SK-N-SH (cell line): Measurements from ENCODE around the gene F7.

Experiments used
- CHD2 ChIP-seq: fragments of 150-350 bp; IDR thresholded peaks from 2 replicates; pipeline ENCODE4 v1.6.1; 2018; ENCODE audit warnings: low read length; ENCODE audit not compliant: partially characterized antibody
- CTCF ChIP-seq: fragments of 200-600 bp; sonication (generic); IDR thresholded peaks from 2 replicates; pipeline ENCODE4 v1.6.1; 2017; ENCODE audit warnings: antibody characterized with exemption, mild to moderate bottlenecking, moderate library complexity
- EP300 ChIP-seq, 2 experiments: IDR thresholded peaks; 2 replicates each; pipeline versions ENCODE4 v1.4.0 to v1.6.1; 2012; ENCODE audit warnings: borderline replicate concordance in 1 of 2, low read depth in 1 of 2, low read length in 1 of 2
- GABPA ChIP-seq: IDR thresholded peaks from 2 replicates; pipeline ENCODE4 v1.4.0; 2012; ENCODE audit warnings: low read depth, mild to moderate bottlenecking
- MXI1 ChIP-seq: IDR thresholded peaks from 2 replicates; pipeline ENCODE4 v1.6.1; 2012; ENCODE audit warnings: mild to moderate bottlenecking, low read depth, low read length, improper control_type of control experiment
- SMC3 ChIP-seq: IDR thresholded peaks from 2 replicates; pipeline ENCODE4 v1.6.1; 2012; ENCODE audit warnings: low read depth, low read length, improper control_type of control experiment
- TAF1 ChIP-seq: IDR thresholded peaks from 2 replicates; pipeline ENCODE4 v1.6.1; 2012; ENCODE audit warnings: low read depth, mild to moderate bottlenecking, low read length, moderate library complexity, borderline replicate concordance
- USF2 ChIP-seq: fragments of 150-350 bp; IDR thresholded peaks from 2 replicates; pipeline ENCODE4 v1.6.1; 2017; ENCODE audit warnings: antibody characterized with exemption, low read length, low read depth, borderline replicate concordance

GRCh38 chr13:113118261-113119021 lies 12.8 kb downstream of the F7 start:
- TF ChIP-seq MXI1 (no peak), EP300 (IDR thresholded peaks at IDR 0.05; ENCODE audit: borderline replicate concordance in 1 of 2, low read depth in 1 of 2, low read length in 1 of 2) (no peak), GABPA (no peak), CTCF (no peak), USF2 (no peak), SMC3 (no peak), TAF1 (no peak), CHD2 (no peak)
